Measurements from ENCODE around the gene C12orf56.
"Not testable (repeated sequence)": the region's sequence is repeated elsewhere in the genome, so short reads cannot be mapped to it uniquely, and the experiment has no call there.

Gene C12orf56

GRCh38 chr12:64385019-64385418 is 5.5 kb downstream of the C12orf56 start:
- no peak for DNase-seq

GRCh38 chr12:64383675-64384074 is 6.9 kb downstream of the C12orf56 start:
- DNase-seq = no peak

GRCh38 chr12:64362721-64363305 is 27.7 kb downstream of the C12orf56 start:
- DNase-seq = no peak

GRCh38 chr12:64361173-64361572 is 29.4 kb downstream of the C12orf56 start:
- DNase-seq = not testable (repeated sequence)

- DNase-seq = not testable (repeated sequence)
Observed at GRCh38 chr12:64356209-64356608, 34.3 kb downstream of the C12orf56 start.

- no peak for DNase-seq
Observed at GRCh38 chr12:64352181-64352580, 38.4 kb downstream of the C12orf56 start.

- no peak for DNase-seq
Observed at GRCh38 chr12:64351265-64351664, 39.3 kb downstream of the C12orf56 start.

- DNase-seq = no peak
Observed at GRCh38 chr12:64347630-64348029, 42.9 kb downstream of the C12orf56 start.

GRCh38 chr12:64344631-64345030 is 45.9 kb downstream of the C12orf56 start:
- DNase-seq = not testable (repeated sequence)

- not testable (repeated sequence) for DNase-seq
Observed at GRCh38 chr12:64340546-64340945, 50.0 kb downstream of the C12orf56 start.

- DNase-seq = no peak
Observed at GRCh38 chr12:64335886-64336466, 54.6 kb downstream of the C12orf56 start.

- no peak for DNase-seq
Observed at GRCh38 chr12:64332938-64333337, 57.6 kb downstream of the C12orf56 start.

GRCh38 chr12:64332296-64332695 is 58.3 kb downstream of the C12orf56 start:
- DNase-seq = no peak

GRCh38 chr12:64329031-64329710 is 61.4 kb downstream of the C12orf56 start:
- not testable (repeated sequence) for DNase-seq

- DNase-seq = no peak
Observed at GRCh38 chr12:64325055-64325454, 65.5 kb downstream of the C12orf56 start.

GRCh38 chr12:64323476-64324225 is 66.9 kb downstream of the C12orf56 start:
- no peak for DNase-seq

- no peak for DNase-seq
Observed at GRCh38 chr12:64323006-64323405, 67.6 kb downstream of the C12orf56 start.

GRCh38 chr12:64320611-64321010 is 69.9 kb downstream of the C12orf56 start:
- DNase-seq = no peak

GRCh38 chr12:64319540-64320225 is 70.9 kb downstream of the C12orf56 start:
- DNase-seq = not testable (repeated sequence)

GRCh38 chr12:64318605-64319004 is 72.0 kb downstream of the C12orf56 start:
- DNase-seq = no peak

- no peak for DNase-seq
Observed at GRCh38 chr12:64311877-64312276, 78.7 kb downstream of the C12orf56 start.

GRCh38 chr12:64304571-64304970 is 86.0 kb downstream of the C12orf56 start:
- DNase-seq = no peak

- no peak for DNase-seq
Observed at GRCh38 chr12:64299628-64300027, 90.9 kb downstream of the C12orf56 start.
